HepG2 (cell line): ENCODE results near the gene NEU1. TPM values are rescaled to one million over a fixed set of nuclear protein-coding genes. Genes with fewer than 3 reads are reported as not detected.

Experiments
- ATAC-seq: fragments of 200-7000 bp; cut with Tn5 transposase; 3 replicates; pipeline ENCODE4 v1.9.1; 2020; ENCODE audit warnings: mild to moderate bottlenecking, moderate library complexity
- BruUV-seq: library from RNA; stranded (reverse); fragments of 400-500 nt; replicated peaks from 2 replicates; lab custom pipeline; 2021; lab: Mats Ljungman, UMichigan
- CTCF ChIA-PET: fragments of 300-600 bp; formaldehyde crosslinking; extraction: SDS; loops from one replicate; lab custom pipeline; 2021; ENCODE audit warnings: low total read pairs, inconsistent platforms, low intra/inter-chr PET ratio; lab: Yijun Ruan, JAX
- POLR2A ChIA-PET: fragments of 350-600 bp; sonication (Branson Sonifier 250); formaldehyde crosslinking; loops from one replicate; lab custom pipeline; 2020; ENCODE audit warnings: antibody characterized with exemption, inconsistent platforms; lab: Yijun Ruan, JAX
- DNase-seq: peaks from one replicate; pipeline ENCODE4 v3.0.0-alpha.2; 2015; ENCODE audit warnings: low spot score
- FAIRE-seq: peaks from 3 replicates; lab custom pipeline; 2011; peaks lifted over from hg19 to GRCh38; lab: Jason Lieb, UNC
- H2AFZ ChIP-seq: one replicate; pipeline ENCODE4 v1.6.1; 2011; ENCODE audit warnings: low read length, inconsistent platforms
- H3K27ac ChIP-seq: fragments of 300-600 bp; 3 replicates; pipeline ENCODE4 v1.8.0; 2011; ENCODE audit warnings: mixed run types, mild to moderate bottlenecking, mixed read lengths, low read length, inconsistent platforms; ENCODE audit not compliant: insufficient read depth; ENCODE audit errors: extremely low read length
- H3K27me3 ChIP-seq, 2 experiments: fragments of 200-600 bp in 1 of 2; 2 replicates in 1 of 2; 3 replicates in 1 of 2; pipeline versions ENCODE4 v1.6.0 to v1.8.0; 2011; ENCODE audit warnings: low read length in 2 of 2, mild to moderate bottlenecking in 2 of 2, moderate library complexity in 2 of 2, inconsistent platforms in 1 of 2; ENCODE audit not compliant: insufficient read depth in 2 of 2, control insufficient read depth in 1 of 2
- H3K36me3 ChIP-seq, 2 experiments: fragments of 200-600 bp in 1 of 2; replicated peaks in 1 of 2; 2 replicates in 1 of 2; 3 replicates in 1 of 2; pipeline versions ENCODE4 v1.5.1 to v1.8.0; 2011; ENCODE audit warnings: low read length in 2 of 2, inconsistent platforms in 1 of 2; ENCODE audit not compliant: insufficient read depth in 2 of 2, control insufficient read depth in 1 of 2
- H3K4me1 ChIP-seq: 2 replicates; pipeline ENCODE4 v1.5.1; 2012; ENCODE audit warnings: low read length, inconsistent platforms; ENCODE audit not compliant: insufficient read depth
- H3K4me2 ChIP-seq: 2 replicates; pipeline ENCODE4 v1.6.0; 2011; ENCODE audit warnings: low read depth, low read length, inconsistent platforms
- H3K4me3 ChIP-seq, 3 experiments: fragments of 200-600 bp in 1 of 3; sonication (generic), shearing (Covaris generic) in 1 of 3; replicated peaks in 1 of 3; 2 replicates each; pipeline ENCODE4 v1.5.1; 2011 to 2016; ENCODE audit warnings: low read length in 3 of 3, inconsistent platforms in 2 of 3, low read depth in 2 of 3, mild to moderate bottlenecking in 2 of 3, control low read depth in 1 of 3, mixed read lengths in 1 of 3; ENCODE audit not compliant: insufficient read depth in 1 of 3
- H3K79me2 ChIP-seq: one replicate; pipeline ENCODE4 v1.6.1; 2011; ENCODE audit warnings: low read length, inconsistent platforms; ENCODE audit not compliant: insufficient read depth
- H3K9ac ChIP-seq: 2 replicates; pipeline ENCODE4 v1.6.0; 2011; ENCODE audit warnings: mild to moderate bottlenecking, low read depth, low read length, inconsistent platforms; ENCODE audit not compliant: insufficient read depth
- H3K9me3 ChIP-seq: 2 replicates; pipeline ENCODE4 v1.5.1; 2012; ENCODE audit warnings: mild to moderate bottlenecking, low read length
- H4K20me1 ChIP-seq: 2 replicates; pipeline ENCODE4 v1.6.0; 2011; ENCODE audit warnings: inconsistent platforms, mild to moderate bottlenecking, low read length, moderate library complexity; ENCODE audit not compliant: insufficient read depth
- AHR ChIP-seq: IDR thresholded peaks from 2 replicates; pipeline ENCODE4 v1.6.1; 2018; ENCODE audit warnings: missing genetic modification reagents, missing compliant biosample characterization
- BCL3 ChIP-seq: sonication (generic); formaldehyde crosslinking; IDR thresholded peaks from 2 replicates; pipeline ENCODE4 v1.5.1; 2020; ENCODE audit warnings: mild to moderate bottlenecking, missing genetic modification reagents, moderate library complexity
- CCAR2 ChIP-seq: fragments of 200-400 bp; formaldehyde crosslinking; optimal IDR thresholded peaks from 2 replicates; pipeline ENCODE3; 2018; ENCODE audit warnings: low read depth, mild to moderate bottlenecking, low read length, moderate library complexity
- CHD4 ChIP-seq: fragments of 200-600 bp; sonication (generic); IDR thresholded peaks from 2 replicates; pipeline ENCODE4 v1.7.0; 2017; ENCODE audit warnings: mild to moderate bottlenecking, low read length, borderline replicate concordance
- FOXP1 ChIP-seq, 2 experiments: fragments of 450-650 bp in 1 of 2; IDR thresholded peaks; 2 replicates each; pipeline ENCODE4 v1.6.1; 2017 to 2018; ENCODE audit warnings: antibody characterized with exemption in 1 of 2
- GTF2F1 ChIP-seq: fragments of 150-350 bp; IDR thresholded peaks from 2 replicates; pipeline ENCODE4 v1.6.1; 2014; ENCODE audit warnings: low read length
- PBX2 ChIP-seq: IDR thresholded peaks from 2 replicates; pipeline ENCODE4 v1.6.1; 2016; ENCODE audit warnings: control low read depth
- SOX13 ChIP-seq, 3 experiments: fragments of 450-650 bp in 1 of 3; sonication (generic) in 1 of 3; formaldehyde crosslinking in 1 of 3; IDR thresholded peaks in 2 of 3; conservative IDR thresholded peaks in 1 of 3; 2 replicates each; pipeline versions ENCODE4 v1.5.0 to v1.6.1; 2016 to 2020; ENCODE audit warnings: antibody characterized with exemption in 1 of 3, mild to moderate bottlenecking in 1 of 3, missing compliant biosample characterization in 1 of 3, missing genetic modification reagents in 1 of 3, moderate library complexity in 1 of 3
- TAF1 ChIP-seq: sonication (generic); formaldehyde crosslinking; IDR thresholded peaks from 2 replicates; pipeline ENCODE4 v1.4.0; 2020; ENCODE audit warnings: missing genetic modification reagents
- TRAFD1 ChIP-seq: sonication (generic); formaldehyde crosslinking; IDR thresholded peaks from 2 replicates; pipeline ENCODE4 v1.5.1; 2020; ENCODE audit warnings: missing genetic modification reagents, mild to moderate bottlenecking, borderline replicate concordance
- WIZ ChIP-seq: sonication (generic); formaldehyde crosslinking; IDR thresholded peaks from 2 replicates; pipeline ENCODE4 v1.5.1; 2020; ENCODE audit warnings: mild to moderate bottlenecking, missing genetic modification reagents
- ZBTB33 ChIP-seq: sonication (generic); formaldehyde crosslinking; IDR thresholded peaks from 2 replicates; pipeline ENCODE4 v1.4.0; 2020; ENCODE audit warnings: missing genetic modification reagents
- ZBTB38 ChIP-seq: sonication (generic); formaldehyde crosslinking; IDR thresholded peaks from 2 replicates; pipeline ENCODE4 v1.5.1; 2020; ENCODE audit warnings: mild to moderate bottlenecking, missing genetic modification reagents
- ZC3H13 ChIP-seq: sonication (generic); formaldehyde crosslinking; IDR thresholded peaks from 2 replicates; pipeline ENCODE4 v1.8.1; 2023; ENCODE audit warnings: mild to moderate bottlenecking, missing genetic modification reagents, moderate library complexity
- ZFP62 ChIP-seq: sonication (generic); formaldehyde crosslinking; IDR thresholded peaks from 2 replicates; pipeline ENCODE4 v1.4.0; 2020; ENCODE audit warnings: missing genetic modification reagents
- ZMYM2 ChIP-seq: sonication (generic); formaldehyde crosslinking; IDR thresholded peaks from 2 replicates; pipeline ENCODE4 v1.8.0; 2022; ENCODE audit warnings: mild to moderate bottlenecking, missing genetic modification reagents
- ZNF605 ChIP-seq: sonication (generic); formaldehyde crosslinking; IDR thresholded peaks from 2 replicates; pipeline ENCODE4 v1.8.0; 2022; ENCODE audit warnings: mild to moderate bottlenecking, missing genetic modification reagents
- ZNF615 ChIP-seq: sonication (generic); formaldehyde crosslinking; IDR thresholded peaks from 2 replicates; pipeline ENCODE4 v1.5.0; 2020; ENCODE audit warnings: mild to moderate bottlenecking, missing genetic modification reagents, borderline replicate concordance
- WGBS: methylation state at CpG from one replicate; pipeline ENCODE4 v1.1.6; 2017; ENCODE audit warnings: low lambda C conversion rate; 5-methylcytosine and 5-hydroxymethylcytosine counted together
- in situ Hi-C: cut with HindIII; loops from 2 replicates; pipeline ENCODE4 v1.10.0; 2017; ENCODE audit warnings: low pct_unique_long_range_greater_than_20kb; ENCODE audit not compliant: extremely low pct_ligation_motif_present
- intact Hi-C: fragments of 100-400 bp; cut with micrococcal nuclease; formaldehyde crosslinking; loops from one replicate; pipeline ENCODE4 v1.10.0; 2022; ENCODE audit not compliant: unreplicated experiment
- polyA plus RNA-seq, 8 experiments: library from polyadenylated mRNA; depleted of rRNA in 3 of 8; stranded (reverse) in 7 of 8; unstranded in 1 of 8; fragments of >200 nt; fragmentation: Illumina TruSeq in 4 of 8; extraction: Trizol in 4 of 8; gene quantifications; 2 replicates each; pipeline versions ENCODE4 v1.2.1 to v1.2.3, GENCODE V29; 2011 to 2016; ENCODE audit warnings: low read depth in 4 of 8, missing spikeins in 1 of 8, mixed read lengths in 1 of 8; ENCODE audit not compliant: insufficient read depth in 1 of 8
- total RNA-seq, 5 experiments: library from RNA; depleted of rRNA; stranded (reverse); fragments of >200 nt; fragmentation: Illumina TruSeq; extraction: Trizol; gene quantifications; 2 replicates each; pipeline ENCODE4 v1.2.3, GENCODE V29; 2016; ENCODE audit warnings: low read depth in 1 of 5

The NEU1 gene
- total and polyA plus RNA-seq, 2 of the 13 experiments (the other 11 are each of a cell fraction or from before 2014, with no cell fraction given): 215 to 297 TPM

GRCh38 chr6:31861919-31862343 is 690 bp downstream of the NEU1 start (continued):
- TF ChIP-seq ZBTB33 (CRISPR knock-in tag) (peak; percentile 22; the same call in 1 of the 2 replicates), TAF1 (CRISPR knock-in tag) (no peak), ZNF615 (CRISPR knock-in tag) (0 out of 2 replicates have a peak, but pooled peaks have one; percentile 20), FOXP1 (IDR thresholded peaks at IDR 0.05) (no peak), FOXP1 (CRISPR knock-in tag; IDR thresholded peaks at IDR 0.05) (no peak), ZMYM2 (CRISPR knock-in tag) (0 out of 2 replicates have a peak, but pooled peaks have one; percentile 33), WIZ (CRISPR knock-in tag) (no peak), ZC3H13 (CRISPR knock-in tag) (0 out of 2 replicates have a peak, but pooled peaks have one; percentile 7), BCL3 (CRISPR knock-in tag) (no peak), ZBTB38 (CRISPR knock-in tag) (peak; percentile 65)

GRCh38 chr6:31861150-31861549 is 1.5 kb downstream of the NEU1 start:
- CTCF ChIA-PET: no interaction called here
- BruUV-seq: no TSS peak
- no peaks in the 10 kb centered on the region; a peak in 1 of 5 replicates for H3K27me3 ChIP-seq
- in situ Hi-C loops (no loop called here), intact Hi-C loops (no loop called here)
- DNase-seq: no peak
- ATAC-seq: no peak
- no peak overlapping the region for H3K4me3 ChIP-seq
- FAIRE-seq: no peak
- WGBS: 93% methylated on average over 7 of the region's 7 CpGs
- peaks cover 35% of the 10 kb centered on the region for H3K79me2 ChIP-seq
- H3K4me1 ChIP-seq: peaks cover 57% of the 10 kb centered on the region
- H3K4me2 ChIP-seq: peak overlapping the region; percentile 93
- no peak overlapping the region for H3K27ac ChIP-seq
- peak overlapping the region; percentile 89 for H3K9ac ChIP-seq
- peaks cover 8 to 33% of the 10 kb centered on the region in 2 experiments; a peak in 4 of 5 replicates for H3K36me3 ChIP-seq
- H2AFZ ChIP-seq: no peak overlapping the region
- H4K20me1 ChIP-seq: no peaks in the 10 kb centered on the region
- POLR2A ChIA-PET: interaction anchor here (1.4 kb wide), 1 partner anchor 63 kb away, joined by 4 read pairs; no protein-coding TSS in a partner anchor
- no peaks in the 10 kb centered on the region for H3K9me3 ChIP-seq
- no peak for TF ChIP-seq PBX2 (CRISPR knock-in tag)
- TF ChIP-seq ZNF605 (CRISPR knock-in tag): no peak
- no peak for TF ChIP-seq CHD4
- no peak for TF ChIP-seq SOX13 (IDR thresholded peaks at IDR 0.05)
- no peak for TF ChIP-seq SOX13 (CRISPR knock-in tag; conservative IDR thresholded peaks at IDR 0.05 in 1 of 2, IDR thresholded peaks at IDR 0.05 in 1 of 2)
- TF ChIP-seq AHR (CRISPR knock-in tag): no peak
- TF ChIP-seq GTF2F1: no peak
- TF ChIP-seq ZFP62 (CRISPR knock-in tag): no peak
- TF ChIP-seq TRAFD1 (CRISPR knock-in tag): no peak
- TF ChIP-seq CCAR2: no peak
